Right atrium auricular region (tissue), 2 donors: ENCODE results near the gene SEMA7A. TPM values are rescaled to one million over a fixed set of nuclear protein-coding genes. Genes with fewer than 3 reads are reported as not detected.
"Not testable (repeated sequence)": the region's sequence is repeated elsewhere in the genome, so short reads cannot be mapped to it uniquely, and the experiment has no call there.

Experiments
- DNase-seq: peaks from one replicate; pipeline ENCODE4 v3.0.0-alpha.2; 2019; ENCODE audit warnings: low spot score
- H3K27ac ChIP-seq, 2 donors: fragments of 200-600 bp; sonication (generic); 1 replicate in 1 of 2; 2 replicates in 1 of 2; pipeline ENCODE4 v1.5.1; 2016 to 2019
- H3K27me3 ChIP-seq, 2 donors: fragments of 200-600 bp; sonication (generic); one replicate each; pipeline versions ENCODE4 v1.5.1 to v1.6.0; 2017 to 2019
- H3K36me3 ChIP-seq: fragments of 200-600 bp; sonication (generic); one replicate; pipeline ENCODE4 v1.5.1; 2016
- H3K4me1 ChIP-seq, 2 donors: fragments of 200-600 bp; sonication (generic); one replicate each; pipeline versions ENCODE4 v1.5.1 to v1.6.0; 2017 to 2019
- H3K4me3 ChIP-seq, 2 donors: fragments of 200-600 bp; sonication (generic); 1 replicate in 1 of 2; 2 replicates in 1 of 2; pipeline ENCODE4 v1.5.1; 2017 to 2019; ENCODE audit warnings: mild to moderate bottlenecking in 1 of 2, moderate library complexity in 1 of 2
- H3K9me3 ChIP-seq, 2 donors: fragments of 200-600 bp; sonication (generic); one replicate each; pipeline ENCODE4 v1.5.1; 2019
- CTCF ChIP-seq, 2 donors: fragments of 200-600 bp; sonication (generic); IDR thresholded peaks; one replicate each; pipeline ENCODE4 v1.5.1; 2019; ENCODE audit warnings: antibody characterized with exemption in 2 of 2
- total RNA-seq, 2 donors: library from RNA; depleted of rRNA; stranded (reverse); fragments of >200 nt; gene quantifications; one replicate each; pipeline ENCODE4 v1.1.0, GENCODE V29; 2016

Gene SEMA7A
- total RNA-seq, 2 donors from 2014 or later: 1.0 to 2.9 TPM

GRCh38 chr15:74390647-74391288 is 43.0 kb downstream of the SEMA7A start:
- DNase-seq: no peak
- Histone ChIP-seq H3K9me3 (no peaks in the 10 kb centered on the region), H3K4me3 (no peak overlapping the region), H3K4me1 (peaks cover 0 to 9% of the 10 kb centered on the region in 2 donors), H3K27me3 (no peaks in the 10 kb centered on the region), H3K36me3 (no peaks in the 10 kb centered on the region), H3K27ac (no peak overlapping the region)
- TF ChIP-seq CTCF (IDR thresholded peaks at IDR 0.05): no peak

- not testable (repeated sequence) for H3K36me3 ChIP-seq, DNase-seq, H3K27ac ChIP-seq, H3K4me3 ChIP-seq, H3K9me3 ChIP-seq, H3K27me3 ChIP-seq
- H3K4me1 ChIP-seq: peaks cover 0 to 15% of the 10 kb centered on the region in 2 donors
Observed at GRCh38 chr15:74390049-74390646, 43.6 kb downstream of the SEMA7A start.

GRCh38 chr15:74389241-74390048 is 44.3 kb downstream of the SEMA7A start:
- H3K27me3 ChIP-seq: no peaks in the 10 kb centered on the region
- no peak overlapping the region for H3K4me3 ChIP-seq
- no peak for TF ChIP-seq CTCF (IDR thresholded peaks at IDR 0.05)
- H3K27ac ChIP-seq: no peak overlapping the region
- peaks cover 0 to 19% of the 10 kb centered on the region in 2 donors for H3K4me1 ChIP-seq
- no peak for DNase-seq
- no peaks in the 10 kb centered on the region for H3K36me3 ChIP-seq
- H3K9me3 ChIP-seq: no peaks in the 10 kb centered on the region

- no peak for TF ChIP-seq CTCF (IDR thresholded peaks at IDR 0.05)
- H3K9me3 ChIP-seq: no peaks in the 10 kb centered on the region
- DNase-seq: no peak
- H3K4me3 ChIP-seq: no peak overlapping the region
- no peak overlapping the region for H3K27ac ChIP-seq
- no peaks in the 10 kb centered on the region for H3K36me3 ChIP-seq
- no peaks in the 10 kb centered on the region for H3K27me3 ChIP-seq
- peaks cover 0 to 19% of the 10 kb centered on the region in 2 donors for H3K4me1 ChIP-seq
Observed at GRCh38 chr15:74388363-74388951, 45.3 kb downstream of the SEMA7A start.

- H3K4me3 ChIP-seq: no peak overlapping the region
- no peaks in the 10 kb centered on the region for H3K27me3 ChIP-seq
- no peak overlapping the region for H3K27ac ChIP-seq
- no peak for DNase-seq
- peaks cover 0 to 19% of the 10 kb centered on the region in 2 donors for H3K4me1 ChIP-seq
- no peaks in the 10 kb centered on the region for H3K36me3 ChIP-seq
- TF ChIP-seq CTCF (IDR thresholded peaks at IDR 0.05): no peak
- no peaks in the 10 kb centered on the region for H3K9me3 ChIP-seq
Observed at GRCh38 chr15:74387621-74388362, 46.0 kb downstream of the SEMA7A start.
